Measurements from ENCODE around the gene SPATA32. TPM values are rescaled to one million over a fixed set of nuclear protein-coding genes. Genes with fewer than 3 reads are reported as not detected.

The SPATA32 gene
- total RNA-seq, 1 donor from 2014 or later, result not detected

DNA sequence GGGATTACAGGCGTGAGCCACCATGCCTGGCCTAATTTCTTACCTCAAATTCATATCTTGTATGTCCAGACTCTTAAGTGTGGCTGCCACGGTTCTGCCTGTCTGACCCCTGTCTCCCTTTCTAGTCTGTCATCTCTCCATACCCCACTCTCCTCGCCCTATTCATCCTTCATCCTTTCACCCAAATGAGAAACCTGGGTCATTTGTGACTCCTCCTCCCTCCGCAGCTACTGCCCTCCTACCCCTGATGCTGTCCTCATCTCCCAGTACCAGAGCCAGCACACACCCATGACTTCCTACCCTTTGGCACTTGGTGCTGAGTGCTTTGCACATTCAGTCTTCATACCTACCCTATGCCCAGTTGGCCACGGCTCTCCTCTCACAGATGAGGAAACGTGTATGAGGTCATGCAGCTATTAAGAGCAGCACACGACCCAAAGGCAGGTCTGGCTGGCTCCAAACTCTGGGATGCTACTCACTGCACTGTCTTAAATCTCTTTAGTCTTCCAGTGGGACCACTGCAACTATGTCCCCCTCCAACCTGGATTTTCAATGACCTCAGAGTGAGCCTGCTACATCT, 1.6 kb downstream of the SPATA32 start:
- no peak for DNase-seq (ENCODE audit: extremely low spot score, unreplicated experiment)
- Mint-ChIP-seq H3K4me1 (ENCODE audit: unreplicated experiment) (peaks cover 17% of the 10 kb centered on the region), H3K27me3 (peaks cover 3% of the 10 kb centered on the region), H3K36me3 (peaks cover 4% of the 10 kb centered on the region), H3K27ac (no peak overlapping the region), H3K9me3 (no peaks in the 10 kb centered on the region), H3K4me3 (peak overlapping the region; percentile 24)
- TF ChIP-seq, protein P1, sequence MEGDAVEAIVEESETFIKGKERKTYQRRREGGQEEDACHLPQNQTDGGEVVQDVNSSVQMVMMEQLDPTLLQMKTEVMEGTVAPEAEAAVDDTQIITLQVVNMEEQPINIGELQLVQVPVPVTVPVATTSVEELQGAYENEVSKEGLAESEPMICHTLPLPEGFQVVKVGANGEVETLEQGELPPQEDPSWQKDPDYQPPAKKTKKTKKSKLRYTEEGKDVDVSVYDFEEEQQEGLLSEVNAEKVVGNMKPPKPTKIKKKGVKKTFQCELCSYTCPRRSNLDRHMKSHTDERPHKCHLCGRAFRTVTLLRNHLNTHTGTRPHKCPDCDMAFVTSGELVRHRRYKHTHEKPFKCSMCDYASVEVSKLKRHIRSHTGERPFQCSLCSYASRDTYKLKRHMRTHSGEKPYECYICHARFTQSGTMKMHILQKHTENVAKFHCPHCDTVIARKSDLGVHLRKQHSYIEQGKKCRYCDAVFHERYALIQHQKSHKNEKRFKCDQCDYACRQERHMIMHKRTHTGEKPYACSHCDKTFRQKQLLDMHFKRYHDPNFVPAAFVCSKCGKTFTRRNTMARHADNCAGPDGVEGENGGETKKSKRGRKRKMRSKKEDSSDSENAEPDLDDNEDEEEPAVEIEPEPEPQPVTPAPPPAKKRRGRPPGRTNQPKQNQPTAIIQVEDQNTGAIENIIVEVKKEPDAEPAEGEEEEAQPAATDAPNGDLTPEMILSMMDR (conservative IDR thresholded peaks at IDR 0.05), result no peak

DNA sequence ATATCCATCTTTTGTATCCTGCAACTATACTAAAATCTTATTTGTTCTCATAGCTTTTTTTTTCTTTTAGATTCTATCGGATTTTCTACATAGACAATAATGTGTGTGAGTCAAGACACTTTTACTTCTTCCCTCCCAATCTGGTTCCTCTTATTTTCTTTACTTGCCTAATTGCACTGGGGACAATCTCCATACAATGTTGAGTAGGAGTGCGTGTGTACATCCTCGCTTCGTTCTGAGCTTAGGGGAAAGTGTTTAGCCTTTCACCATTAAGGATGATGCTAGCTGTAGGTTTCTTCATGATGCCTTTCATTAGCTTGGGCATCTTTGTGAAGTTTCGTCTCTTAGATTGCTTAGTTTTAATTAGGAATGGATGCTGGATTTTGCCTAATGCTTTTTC, 2.9 kb downstream of the SPATA32 start:
- no peaks in the 10 kb centered on the region for H3K9me3 Mint-ChIP-seq
- no peak for DNase-seq (ENCODE audit: extremely low spot score, unreplicated experiment)
- H3K4me1 Mint-ChIP-seq (ENCODE audit: unreplicated experiment), result peaks cover 21% of the 10 kb centered on the region
- H3K36me3 Mint-ChIP-seq, result peaks cover 4% of the 10 kb centered on the region
- TF ChIP-seq, protein P1 (conservative IDR thresholded peaks at IDR 0.05), result no peak
- peaks cover 3% of the 10 kb centered on the region for H3K27me3 Mint-ChIP-seq
- no peak overlapping the region for H3K4me3 Mint-ChIP-seq
- no peak overlapping the region for H3K27ac Mint-ChIP-seq

DNA sequence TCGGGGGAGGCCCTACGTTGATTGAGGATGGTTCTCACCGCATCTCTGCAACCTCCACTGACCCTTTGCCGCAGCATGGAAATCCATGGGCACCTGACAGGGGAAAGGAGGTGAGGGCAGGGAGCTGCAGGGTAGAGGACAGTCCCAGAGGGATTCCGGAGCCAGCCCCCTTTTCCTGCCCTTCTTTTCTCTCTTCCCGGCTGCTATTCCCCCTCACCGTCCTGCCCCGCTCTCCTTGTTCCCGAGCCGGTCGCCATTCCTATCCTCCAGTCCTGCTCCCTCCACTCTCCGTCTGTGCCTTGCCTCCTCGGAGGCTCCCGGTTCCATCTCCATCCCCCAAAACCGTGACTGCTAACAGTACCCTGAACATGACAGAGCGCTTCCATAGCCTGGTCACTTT, 4.8 kb downstream of the SPATA32 start:
- H3K4me3 Mint-ChIP-seq, result no peak overlapping the region
- H3K4me1 Mint-ChIP-seq (ENCODE audit: unreplicated experiment), result peaks cover 16% of the 10 kb centered on the region
- no peak for DNase-seq (ENCODE audit: extremely low spot score, unreplicated experiment)
- peaks cover 3% of the 10 kb centered on the region for H3K27me3 Mint-ChIP-seq
- H3K27ac Mint-ChIP-seq, result no peak overlapping the region
- H3K36me3 Mint-ChIP-seq, result no peaks in the 10 kb centered on the region
- TF ChIP-seq, protein P1 (conservative IDR thresholded peaks at IDR 0.05), result no peak
- H3K9me3 Mint-ChIP-seq, result no peaks in the 10 kb centered on the region

DNA sequence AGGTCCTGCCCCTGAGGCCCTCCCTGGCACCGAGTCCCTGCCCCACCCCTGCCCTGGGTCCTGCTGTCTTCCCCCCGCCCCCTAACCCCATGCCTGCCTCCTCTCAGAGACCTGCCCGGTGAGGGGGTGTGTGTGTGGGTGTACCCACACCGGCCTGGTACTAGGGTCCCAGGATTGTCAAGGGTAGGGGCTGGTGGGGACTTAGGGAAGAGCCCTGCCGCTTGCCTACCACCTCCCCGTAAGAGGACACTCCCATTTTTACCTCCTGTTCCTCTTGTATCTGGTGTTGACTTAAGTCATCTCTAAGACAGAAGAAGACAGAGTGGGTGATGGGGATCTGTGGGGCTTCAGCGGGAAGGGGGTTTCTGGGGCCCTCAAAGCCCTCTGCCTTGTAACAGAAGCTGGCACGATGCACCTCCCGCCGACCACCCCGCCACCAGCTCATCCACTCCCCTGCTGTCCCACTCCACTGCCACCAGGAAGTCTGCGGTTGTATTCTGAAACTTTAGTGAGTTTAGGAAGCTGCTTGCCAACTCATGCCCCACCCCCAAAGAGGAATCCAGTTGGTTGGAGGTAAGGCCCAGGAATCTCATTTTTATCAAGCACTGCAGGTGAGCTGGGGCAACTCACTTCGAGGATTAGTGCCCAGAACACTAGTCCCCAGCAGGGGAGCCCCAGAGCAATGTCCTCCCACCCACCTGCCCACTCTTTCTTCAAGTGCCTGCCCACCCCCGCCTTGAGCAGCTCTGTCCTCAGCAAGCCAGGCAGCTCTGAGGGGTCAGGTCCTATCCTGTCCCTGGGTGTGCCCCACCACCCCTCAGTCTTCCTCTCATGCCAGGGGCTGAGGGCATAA, 5.6 kb downstream of the SPATA32 start:
- TF ChIP-seq, protein P1 (conservative IDR thresholded peaks at IDR 0.05), result peak; percentile 34
- peaks cover 16% of the 10 kb centered on the region for H3K4me1 Mint-ChIP-seq (ENCODE audit: unreplicated experiment)
- H3K27me3 Mint-ChIP-seq, result peaks cover 3% of the 10 kb centered on the region
- DNase-seq (ENCODE audit: extremely low spot score, unreplicated experiment), result no peak
- H3K9me3 Mint-ChIP-seq, result no peaks in the 10 kb centered on the region
- no peaks in the 10 kb centered on the region for H3K36me3 Mint-ChIP-seq
- no peak overlapping the region for H3K4me3 Mint-ChIP-seq
- peak overlapping the region; percentile 41 for H3K27ac Mint-ChIP-seq

DNA sequence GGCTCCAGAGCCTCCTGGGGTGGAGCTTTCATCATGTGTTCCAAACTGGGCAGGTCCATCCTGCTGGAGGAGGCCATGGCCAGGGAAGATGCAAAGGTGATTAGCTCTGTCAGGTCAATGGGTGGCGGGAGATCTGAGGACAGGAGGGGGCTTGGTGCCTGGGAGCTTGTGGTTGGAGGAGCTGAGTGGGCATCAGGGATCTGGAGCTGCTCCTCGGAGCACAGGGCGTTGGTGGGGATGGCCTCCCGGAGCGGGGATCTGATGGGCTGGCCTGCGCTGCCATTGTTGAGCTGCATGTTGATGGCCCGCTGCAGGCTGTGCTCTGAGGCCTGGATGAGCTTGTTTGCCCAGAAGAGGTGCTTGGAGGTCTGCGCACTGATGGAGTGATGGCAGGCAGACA, 6.5 kb downstream of the SPATA32 start:
- peaks cover 11% of the 10 kb centered on the region for H3K4me1 Mint-ChIP-seq (ENCODE audit: unreplicated experiment)
- H3K9me3 Mint-ChIP-seq, result no peaks in the 10 kb centered on the region
- H3K27ac Mint-ChIP-seq, result no peak overlapping the region

More for the DNA sequence above, 6.5 kb downstream of the SPATA32 start:
- H3K4me3 Mint-ChIP-seq, result no peak overlapping the region
- TF ChIP-seq, protein P1 (conservative IDR thresholded peaks at IDR 0.05), result no peak
- H3K27me3 Mint-ChIP-seq, result no peaks in the 10 kb centered on the region
- no peak for DNase-seq (ENCODE audit: extremely low spot score, unreplicated experiment)
- H3K36me3 Mint-ChIP-seq, result no peaks in the 10 kb centered on the region
